ENCODE data around the gene NCAM1.

Gene NCAM1

DNA sequence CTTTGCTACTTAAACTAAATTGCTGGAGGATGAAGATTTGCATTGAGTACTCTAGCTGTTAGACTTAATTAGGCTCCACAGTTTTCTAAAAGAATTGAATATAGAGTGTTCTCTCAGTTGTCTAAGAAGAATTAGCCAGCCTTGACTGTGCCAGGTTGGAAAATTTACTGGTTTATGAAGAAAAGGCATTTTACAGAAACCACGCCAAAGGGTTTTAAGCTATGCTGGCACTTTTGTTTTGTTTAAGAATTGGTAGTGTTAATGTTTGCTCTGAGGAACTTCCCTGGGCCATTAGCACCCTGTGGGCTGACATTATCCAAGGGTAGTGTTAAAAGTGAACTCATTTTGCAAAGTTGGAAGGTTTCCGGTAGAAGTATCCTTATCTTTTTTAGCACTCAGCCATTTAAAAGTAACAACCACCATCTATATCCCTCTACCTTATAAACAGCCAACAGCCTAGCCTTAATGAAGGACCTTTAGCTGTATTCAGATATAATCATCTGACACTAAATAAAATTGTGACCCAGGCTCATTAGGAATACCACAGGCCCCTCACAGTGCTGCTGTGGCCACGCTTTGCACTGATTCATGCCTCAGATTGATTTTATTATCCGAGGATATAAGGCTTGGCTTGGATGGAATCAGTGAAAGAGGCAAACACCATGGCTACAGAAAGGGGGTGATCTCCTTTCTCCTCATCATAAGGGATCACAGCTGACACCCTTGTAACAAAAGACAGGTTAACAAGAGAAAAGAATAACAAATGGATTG lies 158.9 kb downstream of the NCAM1 start:
- H3K27ac ChIP-seq = no peak overlapping the region
- no peak for TF ChIP-seq ZFX (IDR thresholded peaks at IDR 0.05; ENCODE audit: borderline replicate concordance)

DNA sequence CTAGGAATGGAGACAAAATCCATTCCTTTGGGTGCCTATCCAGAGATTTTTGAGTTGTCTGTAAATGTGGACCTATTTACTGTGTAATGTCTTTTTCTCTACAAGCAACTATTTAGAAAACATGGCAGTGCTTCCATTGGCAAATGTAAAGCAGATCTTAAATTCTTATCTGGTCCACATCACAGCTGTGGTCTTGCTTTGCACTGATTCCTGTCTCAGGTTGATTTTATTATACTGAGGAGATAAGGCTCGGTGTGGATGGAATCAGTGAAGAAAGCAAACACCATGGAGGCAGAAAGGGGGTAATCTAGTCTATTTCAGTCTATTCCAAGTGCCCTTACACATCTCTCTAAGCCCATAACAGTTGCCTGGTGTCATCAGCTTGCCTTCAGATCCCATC lies 160.5 kb downstream of the NCAM1 start:
- TF ChIP-seq ZFX (IDR thresholded peaks at IDR 0.05; ENCODE audit: borderline replicate concordance) = no peak
- TF ChIP-seq CTCF (IDR thresholded peaks at IDR 0.05) = no peak
- H3K27ac ChIP-seq = no peak overlapping the region

- no peak overlapping the region for H3K27ac ChIP-seq
Observed at GRCh38 chr11:113124006-113124405, 162.8 kb downstream of the NCAM1 start.

DNA sequence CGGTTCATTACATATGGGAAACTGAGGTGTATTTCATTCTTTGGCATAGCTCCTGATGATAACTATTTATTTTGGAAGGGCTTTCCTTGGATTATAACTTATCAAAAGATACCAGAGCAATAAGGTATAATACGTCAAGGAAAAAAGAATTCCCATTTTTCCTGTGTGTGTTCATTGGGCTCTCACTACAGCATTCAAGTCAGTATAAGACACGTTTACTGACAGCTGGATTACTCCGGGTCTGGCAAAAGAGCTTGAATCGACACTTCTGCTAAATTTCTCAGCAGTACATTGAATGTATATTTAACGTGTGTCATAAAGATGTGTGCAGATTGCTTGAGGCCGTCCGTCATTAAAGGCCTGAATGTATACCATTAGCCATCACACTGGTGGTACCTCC lies 163.4 kb downstream of the NCAM1 start:
- TF ChIP-seq CTCF (IDR thresholded peaks at IDR 0.05) = no peak
- no peak for TF ChIP-seq ZFX (IDR thresholded peaks at IDR 0.05; ENCODE audit: borderline replicate concordance)

More at GRCh38 chr11:113124006-113124405, 162.8 kb downstream of the NCAM1 start:
- no peak for TF ChIP-seq ZFX (IDR thresholded peaks at IDR 0.05; ENCODE audit: borderline replicate concordance)
- TF ChIP-seq CTCF (IDR thresholded peaks at IDR 0.05) = no peak

GRCh38 chr11:113129261-113129992 lies 168.2 kb downstream of the NCAM1 start:
- no peak for TF ChIP-seq CTCF (IDR thresholded peaks at IDR 0.05)
- no peak for TF ChIP-seq ZFX (IDR thresholded peaks at IDR 0.05; ENCODE audit: borderline replicate concordance)
- no peak overlapping the region for H3K27ac ChIP-seq

More for the DNA sequence above, 163.4 kb downstream of the NCAM1 start:
- no peak overlapping the region for H3K27ac ChIP-seq

GRCh38 chr11:113131036-113131775 lies 170.0 kb downstream of the NCAM1 start:
- no peak overlapping the region for H3K27ac ChIP-seq
- no peak for TF ChIP-seq CTCF (IDR thresholded peaks at IDR 0.05)
- TF ChIP-seq ZFX (IDR thresholded peaks at IDR 0.05; ENCODE audit: borderline replicate concordance) = no peak

DNA sequence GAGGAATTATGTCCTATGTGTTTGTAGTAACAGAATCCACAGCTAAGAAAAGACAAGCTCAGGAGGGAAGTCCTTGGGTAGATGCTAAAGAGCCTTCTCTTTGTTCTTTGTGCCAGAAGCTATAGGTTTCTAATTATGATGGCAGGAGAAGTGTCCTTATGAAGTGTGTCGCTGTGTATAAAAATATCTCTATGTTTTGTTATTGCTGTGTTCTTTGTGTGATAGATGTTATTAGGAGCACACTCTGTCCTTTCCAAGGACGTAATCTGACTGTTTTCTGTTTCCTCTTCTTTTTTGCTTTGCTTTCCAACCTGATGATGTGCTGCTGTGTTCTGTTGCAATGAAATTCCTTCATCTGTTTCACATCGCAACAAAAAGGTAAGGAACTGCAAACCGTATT lies 171.9 kb downstream of the NCAM1 start:
- TF ChIP-seq ZFX (IDR thresholded peaks at IDR 0.05; ENCODE audit: borderline replicate concordance) = no peak
- no peak for TF ChIP-seq CTCF (IDR thresholded peaks at IDR 0.05)

More for the DNA sequence above, 171.9 kb downstream of the NCAM1 start:
- H3K27ac ChIP-seq = no peak overlapping the region

All from 22Rv1 (cell line).